Measurements from ENCODE around the gene SGCA. TPM values are rescaled to one million over a fixed set of nuclear protein-coding genes. Genes with fewer than 3 reads are reported as not detected.

Gene SGCA
- total RNA-seq, 1 experiment from 2014 or later, result not detected

DNA sequence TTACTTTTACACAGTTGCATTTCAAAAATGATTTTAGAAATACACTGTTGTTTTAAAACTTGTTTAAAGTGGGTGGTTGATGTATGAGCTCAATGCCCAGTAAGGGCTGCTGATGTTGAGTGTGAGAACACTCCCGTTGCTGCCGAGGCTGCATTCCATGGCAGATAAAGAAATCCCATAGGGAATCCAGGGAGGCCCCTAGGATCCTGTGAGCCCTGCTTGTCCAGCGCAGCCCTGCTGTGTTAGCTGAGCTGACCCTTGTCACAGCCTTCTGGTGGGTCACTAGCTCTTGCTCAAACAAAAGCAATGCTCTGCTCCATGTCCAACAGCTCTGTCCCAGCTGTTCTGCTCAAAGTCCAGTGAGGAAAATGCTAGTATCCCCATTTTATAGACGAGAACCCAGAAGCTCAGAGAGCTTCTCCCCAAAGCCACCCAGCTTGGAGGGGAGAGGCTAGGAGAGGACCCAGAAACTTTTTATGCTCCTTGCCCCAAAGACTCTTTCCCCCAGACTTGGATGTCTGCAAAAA, 54.2 kb downstream of the SGCA start:
- Histone ChIP-seq H2AFZ (no peak overlapping the region), H3K9me2 (ENCODE audit: insufficient read depth) (no peaks in the 10 kb centered on the region), H3K36me3 (ENCODE audit: low read depth) (no peaks in the 10 kb centered on the region), H3K9me3 (ENCODE audit: insufficient read depth, low read depth) (no peaks in the 10 kb centered on the region), H4K20me1 (ENCODE audit: insufficient read depth) (no peaks in the 10 kb centered on the region), H3K4me3 (no peak overlapping the region), H3K27me3 (ENCODE audit: insufficient read depth, low read depth) (no peaks in the 10 kb centered on the region), H3K4me1 (replicated peaks; ENCODE audit: insufficient read depth) (peaks cover 39% of the 10 kb centered on the region), H3K27ac (peak overlapping the region; percentile 75; the same call in 1 of the 2 replicates), H3K79me2 (ENCODE audit: low read depth) (no peaks in the 10 kb centered on the region), H3K4me2 (peak overlapping the region; percentile 66), H3F3A (ENCODE audit: insufficient read depth, low read depth) (peaks cover 29% of the 10 kb centered on the region)
- BruUV-seq (replicated peaks), result TSS peak; percentile 34
- ChIA-PET CTCF (interaction anchor here (0.6 to 1.1 kb wide), 3 partner anchors 54 to 65 kb away, joined by 3 to 9 read pairs (median 5); partner anchors contain the start of gene TMEM92), POLR2A (ENCODE audit: unreplicated experiment) (interaction anchor here (0.5 to 0.7 kb wide), 2 partner anchors 142 to 1778 kb away, joined by 3 to 9 read pairs; no protein-coding TSS in a partner anchor)
- DNase-seq, result peak in 1 of 2 experiments; percentile 32
- intact Hi-C loops (cut with micrococcal nuclease; ENCODE audit: unreplicated experiment), result no loop called here
- TF ChIP-seq EZH2 (IDR thresholded peaks at IDR 0.05; ENCODE audit: low read depth) (no peak), CTCF (conservative IDR thresholded peaks at IDR 0.05) (no peak)

GRCh38 chr17:50220811-50221210, 55.0 kb downstream of the SGCA start:
- Histone ChIP-seq H3K9me3 (ENCODE audit: insufficient read depth, low read depth) (peaks cover 3% of the 10 kb centered on the region; the same call in 1 of the 2 replicates), H3K79me2 (ENCODE audit: low read depth) (no peaks in the 10 kb centered on the region), H4K20me1 (ENCODE audit: insufficient read depth) (no peaks in the 10 kb centered on the region), H3K27ac (no peak overlapping the region), H3K4me3 (no peak overlapping the region), H3K9me2 (ENCODE audit: insufficient read depth) (no peaks in the 10 kb centered on the region), H3K4me1 (replicated peaks; ENCODE audit: insufficient read depth) (peaks cover 39% of the 10 kb centered on the region), H3K4me2 (no peak overlapping the region), H3K36me3 (ENCODE audit: low read depth) (no peaks in the 10 kb centered on the region), H3K27me3 (ENCODE audit: insufficient read depth, low read depth) (no peaks in the 10 kb centered on the region), H2AFZ (no peak overlapping the region), H3F3A (ENCODE audit: insufficient read depth, low read depth) (peaks cover 29% of the 10 kb centered on the region)
- POLR2A ChIA-PET (ENCODE audit: unreplicated experiment), result no interaction called here
- intact Hi-C loops (cut with micrococcal nuclease; ENCODE audit: unreplicated experiment), result no loop called here
- TF ChIP-seq CTCF (conservative IDR thresholded peaks at IDR 0.05) (no peak), EZH2 (IDR thresholded peaks at IDR 0.05; ENCODE audit: low read depth) (no peak)
- no TSS peak for BruUV-seq (replicated peaks)
- CTCF ChIA-PET, result interaction anchor here (1.1 kb wide), 1 partner anchor 55 kb away, joined by 3 read pairs; no protein-coding TSS in a partner anchor
- peak in 1 of 2 experiments; percentile 10 for DNase-seq

DNA sequence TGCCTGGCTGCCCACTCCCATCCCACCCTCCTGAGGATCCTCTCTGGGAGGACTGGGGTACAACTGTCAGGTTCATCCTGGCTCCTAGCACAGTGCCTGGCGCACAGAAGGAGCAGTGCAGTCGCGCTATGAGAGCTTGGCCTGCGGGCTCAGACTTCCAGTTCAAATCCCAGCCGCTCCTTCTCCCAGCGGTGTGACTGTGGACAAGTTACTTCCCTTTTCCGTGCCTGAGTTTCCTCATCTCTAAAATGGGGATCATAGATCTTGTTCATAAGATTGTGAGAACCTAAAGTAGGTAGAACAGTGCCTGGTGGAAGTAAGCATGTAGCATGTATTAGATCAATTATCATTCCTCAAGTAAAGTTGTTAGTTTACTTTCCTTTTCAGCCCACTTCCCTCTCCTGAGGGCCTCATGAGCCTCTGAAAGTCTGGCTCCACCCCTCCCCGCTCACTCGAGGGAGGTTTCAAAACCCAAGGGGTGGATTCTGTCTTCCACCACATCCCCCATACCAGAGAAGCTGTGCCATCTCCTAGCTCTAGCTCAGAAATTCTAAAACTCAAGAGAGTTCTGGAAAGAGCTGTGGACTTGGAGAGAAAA, 55.6 kb downstream of the SGCA start:
- Histone ChIP-seq H3K79me2 (ENCODE audit: low read depth) (no peaks in the 10 kb centered on the region), H3K9me3 (ENCODE audit: insufficient read depth, low read depth) (peaks cover 5% of the 10 kb centered on the region; the same call in 1 of the 2 replicates), H3K27ac (no peak overlapping the region), H3K27me3 (ENCODE audit: insufficient read depth, low read depth) (no peaks in the 10 kb centered on the region), H2AFZ (no peak overlapping the region), H3K4me3 (no peak overlapping the region), H3K9me2 (ENCODE audit: insufficient read depth) (no peaks in the 10 kb centered on the region), H3K4me1 (replicated peaks; ENCODE audit: insufficient read depth) (peaks cover 39% of the 10 kb centered on the region), H3K4me2 (0 out of 2 replicates have a peak overlapping the region, but pooled peaks have one; percentile 5), H4K20me1 (ENCODE audit: insufficient read depth) (no peaks in the 10 kb centered on the region), H3F3A (ENCODE audit: insufficient read depth, low read depth) (peaks cover 29% of the 10 kb centered on the region), H3K36me3 (ENCODE audit: low read depth) (no peaks in the 10 kb centered on the region)
- TF ChIP-seq EZH2 (IDR thresholded peaks at IDR 0.05; ENCODE audit: low read depth), result no peak
- no peak for TF ChIP-seq CTCF (conservative IDR thresholded peaks at IDR 0.05)
- peak in 1 of 2 experiments; percentile 31 for DNase-seq
- ChIA-PET POLR2A (ENCODE audit: unreplicated experiment) (no interaction called here), CTCF (no interaction called here)
- no TSS peak for BruUV-seq (replicated peaks)
- intact Hi-C loops (cut with micrococcal nuclease; ENCODE audit: unreplicated experiment), result no loop called here

Measured in PC-9 (cell line).